ENCODE results near the gene PAK2. TPM values are rescaled to one million over a fixed set of nuclear protein-coding genes. Genes with fewer than 3 reads are reported as not detected.

The PAK2 gene
- total RNA-seq, 1 experiment from 2014 or later = 32.6 TPM

GRCh38 chr3:196736670-196737374 is 2.8 kb upstream of the PAK2 start:
- TF ChIP-seq CTCF (conservative IDR thresholded peaks at IDR 0.05; ENCODE audit: low read depth, low read length) (no peak), EZH2 (IDR thresholded peaks at IDR 0.05; ENCODE audit: low read length, unreplicated experiment) (no peak), EZH2phosphoT487 (IDR thresholded peaks at IDR 0.05; ENCODE audit: borderline replicate concordance, low read length) (no peak)

GRCh38 chr3:196737655-196738054 is 2.0 kb upstream of the PAK2 start:
- no peaks in the 10 kb centered on the region for H3K27me3 ChIP-seq (ENCODE audit: low read length)
- ChIA-PET CTCF (no interaction called here), POLR2A (ENCODE audit: unreplicated experiment) (no interaction called here)
- peaks cover 30% of the 10 kb centered on the region for H3K79me2 ChIP-seq (ENCODE audit: low read length)
- no peaks in the 10 kb centered on the region for H3F3A ChIP-seq (ENCODE audit: low read length, unreplicated experiment)
- H3K4me2 ChIP-seq (ENCODE audit: low read length) = no peak overlapping the region
- no peaks in the 10 kb centered on the region for H3K9me3 ChIP-seq (ENCODE audit: low read length)
- intact Hi-C loops (cut with micrococcal nuclease) = no loop called here
- no peak overlapping the region for H3K27ac ChIP-seq (ENCODE audit: low read length)
- peaks cover 14% of the 10 kb centered on the region for H3K4me1 ChIP-seq (ENCODE audit: insufficient read depth, low read length)
- BruUV-seq (replicated peaks) = no TSS peak
- ATAC-seq (no peak), DNase-seq (no peak)
- H2AFZ ChIP-seq (ENCODE audit: low read length) = no peak overlapping the region
- no peak overlapping the region for H3K4me3 ChIP-seq (ENCODE audit: low read length)
- H4K20me1 ChIP-seq (ENCODE audit: low read length) = peaks cover 15% of the 10 kb centered on the region
- no peak for TF ChIP-seq EZH2 (IDR thresholded peaks at IDR 0.05; ENCODE audit: low read length, unreplicated experiment)
- no peak for TF ChIP-seq CTCF (conservative IDR thresholded peaks at IDR 0.05; ENCODE audit: low read depth, low read length)
- no peak overlapping the region for H3K9ac ChIP-seq (ENCODE audit: low read length)
- no peaks in the 10 kb centered on the region for H3K36me3 ChIP-seq (ENCODE audit: low read depth, low read length)
- no peaks in the 10 kb centered on the region for H3K9me2 ChIP-seq (replicated peaks; ENCODE audit: low read length)

More at GRCh38 chr3:196736670-196737374, 2.8 kb upstream of the PAK2 start:
- ChIA-PET CTCF (no interaction called here), POLR2A (ENCODE audit: unreplicated experiment) (no interaction called here)
- H3K27me3 ChIP-seq (ENCODE audit: low read length) = no peaks in the 10 kb centered on the region
- no peak overlapping the region for H3K4me3 ChIP-seq (ENCODE audit: low read length)
- H4K20me1 ChIP-seq (ENCODE audit: low read length) = peaks cover 10% of the 10 kb centered on the region
- no peak overlapping the region for H3K4me2 ChIP-seq (ENCODE audit: low read length)
- DNase-seq (no peak), ATAC-seq (no peak)
- BruUV-seq (replicated peaks) = no TSS peak
- no peak overlapping the region for H3K27ac ChIP-seq (ENCODE audit: low read length)
- H3K36me3 ChIP-seq (ENCODE audit: low read depth, low read length) = no peaks in the 10 kb centered on the region
- H2AFZ ChIP-seq (ENCODE audit: low read length) = no peak overlapping the region
- no peaks in the 10 kb centered on the region for H3K9me3 ChIP-seq (ENCODE audit: low read length)
- peaks cover 21% of the 10 kb centered on the region for H3K79me2 ChIP-seq (ENCODE audit: low read length)
- peaks cover 14% of the 10 kb centered on the region for H3K4me1 ChIP-seq (ENCODE audit: insufficient read depth, low read length)
- H3K9me2 ChIP-seq (replicated peaks; ENCODE audit: low read length) = no peaks in the 10 kb centered on the region
- H3K9ac ChIP-seq (ENCODE audit: low read length) = no peak overlapping the region
- intact Hi-C loops (cut with micrococcal nuclease) = no loop called here
- no peaks in the 10 kb centered on the region for H3F3A ChIP-seq (ENCODE audit: low read length, unreplicated experiment)
